Kidney (tissue), 14 donors: ENCODE data around the gene JAZF1. TPM values are rescaled to one million over a fixed set of nuclear protein-coding genes. Genes with fewer than 3 reads are reported as not detected.
A peak's percentile ranks its signal among the peaks of the same experiment; 100 is the strongest.

Source experiments
- DNase-seq, 5 donors: peaks; one replicate each; pipeline ENCODE4 v3.0.0-alpha.2; 2013 to 2020
- FAIRE-seq: peaks from 2 replicates; lab custom pipeline; 2012; peaks lifted over from hg19 to GRCh38; lab: Jason Lieb, UNC
- H3K27ac ChIP-seq, 2 donors: one replicate each; pipeline ENCODE4 v1.7.0; 2013; ENCODE audit warnings: low read depth in 2 of 2, low read length in 2 of 2, inconsistent platforms in 1 of 2
- H3K27me3 ChIP-seq: one replicate; pipeline ENCODE4 v1.7.1; 2013; ENCODE audit warnings: low read length, inconsistent platforms; ENCODE audit not compliant: control insufficient read depth, insufficient read depth
- H3K36me3 ChIP-seq, 3 donors: one replicate each; pipeline versions ENCODE4 v1.7.0 to v1.7.1; 2013; ENCODE audit warnings: low read length in 3 of 3, control low read depth in 1 of 3, inconsistent platforms in 1 of 3; ENCODE audit not compliant: insufficient read depth in 3 of 3, control insufficient read depth in 2 of 3
- H3K4me1 ChIP-seq, 3 donors: one replicate each; pipeline versions ENCODE4 v1.7.0 to v1.7.1; 2013; ENCODE audit warnings: low read length in 3 of 3, inconsistent platforms in 1 of 3, low read depth in 1 of 3; ENCODE audit not compliant: control insufficient read depth in 2 of 3, insufficient read depth in 2 of 3
- H3K4me3 ChIP-seq, 3 donors: one replicate each; pipeline versions ENCODE4 v1.7.0 to v1.8.1; 2013; ENCODE audit warnings: low read length in 3 of 3, control low read depth in 1 of 3, inconsistent platforms in 1 of 3
- H3K9ac ChIP-seq, 3 donors: one replicate each; pipeline versions ENCODE4 v1.7.0 to v1.7.1; 2013; ENCODE audit warnings: low read length in 3 of 3, control low read depth in 1 of 3, inconsistent platforms in 1 of 3
- H3K9me3 ChIP-seq, 3 donors: one replicate each; pipeline versions ENCODE4 v1.7.0 to v1.7.1; 2013; ENCODE audit warnings: low read length in 3 of 3, control low read depth in 1 of 3, inconsistent platforms in 1 of 3; ENCODE audit not compliant: control insufficient read depth in 2 of 3, insufficient read depth in 1 of 3
- CTCF ChIP-seq: IDR thresholded peaks from 3 replicates; pipeline ENCODE4 v1.5.1; 2012; ENCODE audit warnings: mild to moderate bottlenecking, moderate library complexity, borderline replicate concordance; ENCODE audit not compliant: insufficient read depth; ENCODE audit errors: extremely low read depth
- intact Hi-C: fragments of 100-400 bp; cut with DNase I; formaldehyde crosslinking; loops from one replicate; pipeline ENCODE4 v1.11.1; 2022
- polyA plus RNA-seq: library from polyadenylated mRNA; stranded (reverse); fragments of 350-450 nt; fragmentation: Illumina TruSeq; extraction: RNeasy Lipid Tissue Mini Kit (QIAGEN cat#74804); gene quantifications from one replicate; pipeline ENCODE4 v1.2.3, GENCODE V29; 2014; ENCODE audit warnings: low read depth, low replicate concordance; ENCODE audit not compliant: insufficient read depth
- total RNA-seq: library from RNA; stranded (reverse); fragmentation: NEBNext Ultra II Directional; extraction: Animal tissue kit (Norgen Biotek cat#: 25700); gene quantifications from one replicate; pipeline ENCODE4 v1.2.1, GENCODE V29; 2021
- donor health status: control.
- donor health status: control.
- donor health status: control.
- donor health status: control.
- donor health status: control.
- donor health status: DM: yes; HTN: yes; CAD: no.
- donor health status: Normal renal cell carcinoma (clear cell type).

Gene JAZF1
- total and polyA plus RNA-seq, 2 donors from 2014 or later, result 5.7 to 13.1 TPM

GRCh38 chr7:27921081-27921836, 259.3 kb downstream of the JAZF1 start:
- DNase-seq, result peak in 4 of 5 donors; percentile 67 to 95 (median 84)
- intact Hi-C loops, result no loop called here
- peak; percentile 53 for TF ChIP-seq CTCF

GRCh38 chr7:27920281-27920946, 260.2 kb downstream of the JAZF1 start:
- peak overlapping the region in 2 of 3 donors; percentile 29 to 47 for H3K4me3 ChIP-seq
- FAIRE-seq, result no peak

More at GRCh38 chr7:27921081-27921836, 259.3 kb downstream of the JAZF1 start:
- no peaks in the 10 kb centered on the region for H3K27me3 ChIP-seq
- H3K4me3 ChIP-seq, result peak overlapping the region in 2 of 3 donors; percentile 29 to 47
- H3K36me3 ChIP-seq, result no peaks in the 10 kb centered on the region
- H3K27ac ChIP-seq, result no peak overlapping the region
- no peaks in the 10 kb centered on the region for H3K4me1 ChIP-seq
- FAIRE-seq, result peak; percentile 72
- peaks cover 0 to 5% (median 0%) of the 10 kb centered on the region in 3 donors for H3K9me3 ChIP-seq
- no peak overlapping the region for H3K9ac ChIP-seq

GRCh38 chr7:27918503-27918902, 262.1 kb downstream of the JAZF1 start:
- Histone ChIP-seq H3K9ac (no peak overlapping the region), H3K27ac (no peak overlapping the region), H3K4me1 (no peaks in the 10 kb centered on the region), H3K9me3 (peaks cover 0 to 6% (median 0%) of the 10 kb centered on the region in 3 donors), H3K36me3 (no peaks in the 10 kb centered on the region), H3K27me3 (no peaks in the 10 kb centered on the region), H3K4me3 (no peak overlapping the region)
- no peak for DNase-seq
- TF ChIP-seq CTCF, result no peak
- intact Hi-C loops, result no loop called here
- no peak for FAIRE-seq

More at GRCh38 chr7:27920281-27920946, 260.2 kb downstream of the JAZF1 start:
- TF ChIP-seq CTCF, result no peak
- H3K36me3 ChIP-seq, result no peaks in the 10 kb centered on the region
- no peak overlapping the region for H3K27ac ChIP-seq
- intact Hi-C loops, result no loop called here
- peaks cover 0 to 6% (median 0%) of the 10 kb centered on the region in 3 donors for H3K9me3 ChIP-seq
- H3K4me1 ChIP-seq, result no peaks in the 10 kb centered on the region
- H3K9ac ChIP-seq, result no peak overlapping the region
- H3K27me3 ChIP-seq, result no peaks in the 10 kb centered on the region
- DNase-seq, result no peak
